ENCODE data around the gene GID4. TPM values are rescaled to one million over a fixed set of nuclear protein-coding genes. Genes with fewer than 3 reads are reported as not detected.
A peak's percentile ranks its signal among the peaks of the same experiment; 100 is the strongest.

GID4 gene
- total RNA-seq, 1 experiment from 2014 or later = 39.6 TPM

DNA sequence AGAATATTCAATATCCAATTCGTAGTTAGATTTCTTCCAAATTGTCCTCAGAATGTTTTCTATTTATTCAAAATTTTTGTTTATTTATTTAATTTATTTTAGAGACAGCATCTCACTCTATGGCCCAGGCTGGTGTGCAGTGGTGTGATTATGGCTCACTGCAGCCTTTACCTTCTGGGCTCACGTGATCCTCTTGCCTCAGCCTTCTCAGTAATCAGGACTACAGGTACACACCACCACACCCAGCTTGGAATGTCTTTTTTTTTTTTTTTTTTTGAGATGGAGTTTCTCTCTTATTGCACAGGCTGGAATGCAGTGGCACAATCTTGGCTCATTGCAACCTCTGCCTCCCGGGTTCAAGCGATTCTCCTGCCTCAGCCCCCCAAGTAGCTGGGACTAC is 45.0 kb downstream of the GID4 start:
- DNase-seq = no peak
- no peak overlapping the region for H3K4me3 ChIP-seq
- H3K27ac ChIP-seq = no peak overlapping the region
- H3K36me3 ChIP-seq = no peaks in the 10 kb centered on the region
- no peaks in the 10 kb centered on the region for H3K9me3 ChIP-seq (replicated peaks)
- peaks cover 14% of the 10 kb centered on the region for H3K27me3 ChIP-seq
- peaks cover 4% of the 10 kb centered on the region for H3K4me1 ChIP-seq

DNA sequence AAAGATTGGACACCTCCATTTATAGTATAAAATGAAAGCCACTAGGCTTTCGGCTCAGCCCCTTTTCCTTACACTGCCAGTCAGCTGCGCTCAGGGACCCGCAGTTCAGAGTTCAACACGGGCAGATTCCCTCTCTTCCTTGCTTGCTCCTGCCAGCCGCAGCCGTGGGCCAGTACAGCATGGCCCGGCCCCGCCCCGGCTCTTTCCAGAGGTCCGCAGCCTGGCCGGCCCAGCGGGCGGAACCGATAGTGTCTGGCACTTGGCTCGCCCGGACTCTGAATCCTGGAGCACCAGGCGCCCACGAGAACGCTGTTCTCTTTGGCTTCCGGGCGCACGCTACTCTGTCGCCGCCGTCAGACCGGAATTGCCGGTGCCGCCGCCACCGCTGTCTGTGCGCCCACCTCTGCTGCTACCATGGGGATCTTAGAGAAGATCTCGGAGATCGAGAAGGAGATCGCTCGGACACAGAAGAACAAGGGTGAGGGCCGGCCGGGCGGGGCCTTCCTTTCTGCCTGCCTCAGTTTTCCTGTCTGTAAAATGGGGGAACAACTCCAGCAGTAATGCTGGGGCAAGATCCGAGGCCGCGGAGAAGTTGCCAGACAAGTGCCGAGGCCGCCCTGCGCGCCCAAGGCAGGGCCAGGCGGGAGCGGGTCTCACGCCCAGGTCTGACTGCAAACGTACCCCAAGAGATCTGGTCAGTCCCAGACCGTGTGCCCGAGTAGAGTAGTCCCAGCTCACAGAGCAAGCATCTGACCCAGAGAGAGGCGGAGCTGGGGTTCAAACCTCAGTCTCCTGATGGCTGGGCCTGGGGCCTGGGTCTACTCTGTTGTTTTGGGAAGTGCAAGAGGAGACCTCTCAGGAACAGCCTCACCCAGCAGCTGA is 48.6 kb downstream of the GID4 start, which contains the start of gene DRG2:
Gene DRG2 (plus strand): TSS at position 339 of the 882 bp plus-strand sequence. CDS start 76 bp downstream, at position 415.
- peak within 1 kb of the TSS; percentile 42 for H3K27ac ChIP-seq
- peak within 1 kb of the TSS; percentile 76 for H3K4me3 ChIP-seq
- no peaks in the 10 kb centered on the region for H3K9me3 ChIP-seq (replicated peaks)
- H3K27me3 ChIP-seq = no peaks in the 10 kb centered on the region
- DNase-seq = peak; percentile 99 to 100
- H3K4me1 ChIP-seq = peaks cover 4% of the 10 kb centered on the region
- H3K36me3 ChIP-seq = no peaks in the 10 kb centered on the region; the same call in 1 of the 2 replicates

DNA sequence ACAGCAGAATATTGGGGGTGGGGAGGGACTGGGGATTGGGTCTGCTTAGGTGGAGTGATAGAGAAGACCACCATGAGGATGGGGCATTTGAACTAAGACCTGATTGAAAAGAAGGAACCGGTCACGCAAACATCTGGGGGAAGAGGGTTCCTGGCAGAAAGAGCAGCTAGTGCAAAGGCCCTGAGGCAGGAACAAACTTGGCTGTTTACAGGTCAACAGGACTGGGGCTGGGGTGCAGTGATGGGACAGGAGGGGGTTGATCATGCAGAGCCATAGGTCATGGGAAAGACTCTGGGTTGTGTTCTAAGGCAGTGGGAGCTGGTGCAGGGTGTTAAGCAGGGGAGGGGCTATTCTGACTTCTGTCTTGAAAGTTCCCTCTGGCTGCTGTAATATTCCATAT is 50.4 kb downstream of the GID4 start:
- DNase-seq = no peak
- Histone ChIP-seq H3K9me3 (replicated peaks) (no peaks in the 10 kb centered on the region), H3K4me3 (no peak overlapping the region), H3K4me1 (peaks cover 4% of the 10 kb centered on the region), H3K27ac (no peak overlapping the region), H3K27me3 (no peaks in the 10 kb centered on the region), H3K36me3 (peaks cover 10% of the 10 kb centered on the region)

DNA sequence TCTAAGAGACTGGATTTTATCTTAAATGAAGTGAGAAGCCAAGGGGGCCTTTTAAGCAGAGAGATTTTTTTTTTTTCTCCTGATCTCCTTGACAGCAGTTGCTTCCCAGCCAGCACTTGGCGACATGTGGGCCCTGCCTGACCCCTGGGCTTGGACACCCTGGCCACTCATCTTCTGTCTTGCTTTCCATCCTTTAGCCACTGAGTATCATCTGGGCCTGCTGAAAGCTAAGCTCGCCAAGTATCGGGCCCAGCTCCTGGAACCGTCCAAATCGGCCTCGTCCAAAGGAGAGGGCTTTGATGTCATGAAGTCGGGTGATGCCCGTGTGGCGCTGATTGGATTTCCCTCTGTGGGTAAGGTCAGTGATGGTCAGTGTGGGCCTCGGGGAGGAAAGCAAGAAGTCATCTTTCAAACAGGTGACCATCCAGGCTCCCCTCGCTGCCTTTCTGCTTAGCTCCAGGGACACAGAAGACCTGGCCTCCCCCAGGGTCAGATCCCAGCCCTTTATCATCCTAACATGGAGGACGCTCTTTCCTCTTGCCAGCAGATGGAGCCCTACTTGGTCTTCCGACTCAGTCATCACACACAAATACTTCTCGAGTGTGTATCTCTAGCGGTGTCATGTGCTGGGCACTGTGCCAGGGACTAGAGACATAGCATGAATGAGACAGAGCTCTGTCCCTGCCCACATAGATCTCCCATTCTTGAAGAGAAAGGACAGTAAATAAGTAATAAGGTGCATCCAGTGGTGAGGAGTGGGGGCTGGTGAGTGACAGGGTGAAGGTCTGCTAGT is 54.6 kb downstream of the GID4 start:
- Histone ChIP-seq H3K36me3 (peaks cover 32% of the 10 kb centered on the region), H3K27me3 (no peaks in the 10 kb centered on the region), H3K27ac (no peak overlapping the region), H3K4me3 (no peak overlapping the region), H3K9me3 (replicated peaks) (no peaks in the 10 kb centered on the region), H3K4me1 (no peaks in the 10 kb centered on the region; the same call in 1 of the 2 replicates)
- peak; percentile 90 to 93 for DNase-seq

DNA sequence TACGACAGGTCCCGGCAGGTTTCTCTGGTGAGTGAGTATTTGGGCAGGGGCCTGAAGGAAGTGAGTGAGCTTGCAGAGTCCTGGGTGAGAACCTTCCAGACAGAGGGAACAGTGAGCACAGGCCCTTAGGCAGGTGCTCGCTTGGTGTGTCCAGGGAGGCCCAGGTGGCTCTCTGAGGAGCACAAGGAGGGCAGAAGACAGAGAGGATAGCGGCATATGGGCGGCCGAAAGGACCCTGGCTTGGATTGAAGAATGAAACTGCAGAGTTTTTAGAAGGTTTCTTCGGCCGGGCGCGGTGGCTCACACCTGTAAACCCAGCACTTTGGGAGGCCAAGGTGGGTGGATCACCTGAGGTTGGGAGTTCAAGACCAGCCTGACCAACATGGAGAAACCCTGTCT is 55.2 kb downstream of the GID4 start:
- Histone ChIP-seq H3K27ac (no peak overlapping the region), H3K36me3 (peaks cover 38% of the 10 kb centered on the region)

DNA sequence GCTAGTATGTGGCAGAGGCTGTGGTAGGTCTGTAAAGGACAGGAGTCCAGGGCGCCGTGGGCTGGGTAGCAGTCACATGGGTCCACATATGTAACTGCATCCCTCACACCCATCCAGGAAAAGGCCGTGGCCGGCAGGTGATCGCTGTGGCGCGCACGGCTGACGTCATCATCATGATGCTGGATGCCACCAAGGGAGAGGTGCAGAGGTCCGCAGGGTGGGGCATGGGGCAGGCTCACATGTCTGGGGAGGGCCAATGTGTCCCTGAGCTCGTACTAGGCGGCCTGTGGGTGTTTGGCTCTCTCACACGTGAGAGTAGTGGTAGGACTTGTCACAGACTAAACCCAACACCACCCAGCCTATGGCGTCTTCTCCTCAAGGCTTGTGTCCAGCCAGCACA is 60.3 kb downstream of the GID4 start:
- peaks cover 41% of the 10 kb centered on the region for H3K36me3 ChIP-seq
- no peak for DNase-seq
- H3K4me1 ChIP-seq = no peaks in the 10 kb centered on the region
- no peaks in the 10 kb centered on the region for H3K27me3 ChIP-seq
- H3K27ac ChIP-seq = no peak overlapping the region
- no peak overlapping the region for H3K4me3 ChIP-seq
- no peaks in the 10 kb centered on the region for H3K9me3 ChIP-seq (replicated peaks)

More for the DNA sequence above, 55.2 kb downstream of the GID4 start:
- Histone ChIP-seq H3K9me3 (replicated peaks) (no peaks in the 10 kb centered on the region), H3K4me3 (no peak overlapping the region), H3K4me1 (no peaks in the 10 kb centered on the region), H3K27me3 (no peaks in the 10 kb centered on the region)
- no peak for DNase-seq

DNA sequence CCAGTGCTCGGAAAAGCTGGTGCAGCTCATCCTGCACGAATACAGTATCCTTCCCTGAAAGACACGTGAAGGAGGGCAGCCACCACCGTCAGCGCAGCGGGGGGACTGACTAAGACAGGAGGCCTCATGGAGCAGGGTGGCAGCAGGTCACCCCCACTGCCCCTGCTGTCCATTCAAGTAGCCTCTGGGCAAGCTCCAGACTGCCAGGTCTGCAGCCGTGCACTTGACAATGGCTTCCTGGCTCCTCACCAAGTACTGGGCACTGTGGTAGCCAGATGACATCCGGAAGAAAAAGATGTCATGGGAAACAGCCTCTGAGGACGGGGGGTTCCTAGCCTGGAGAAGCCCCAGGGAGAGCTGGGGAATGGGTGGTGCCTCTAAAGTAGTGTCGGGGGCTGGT is 61.4 kb downstream of the GID4 start:
- H3K27ac ChIP-seq = no peak overlapping the region
- H3K27me3 ChIP-seq = no peaks in the 10 kb centered on the region
- DNase-seq = no peak
- no peaks in the 10 kb centered on the region for H3K9me3 ChIP-seq (replicated peaks)
- H3K4me3 ChIP-seq = no peak overlapping the region
- peaks cover 33% of the 10 kb centered on the region for H3K36me3 ChIP-seq
- no peaks in the 10 kb centered on the region for H3K4me1 ChIP-seq

DNA sequence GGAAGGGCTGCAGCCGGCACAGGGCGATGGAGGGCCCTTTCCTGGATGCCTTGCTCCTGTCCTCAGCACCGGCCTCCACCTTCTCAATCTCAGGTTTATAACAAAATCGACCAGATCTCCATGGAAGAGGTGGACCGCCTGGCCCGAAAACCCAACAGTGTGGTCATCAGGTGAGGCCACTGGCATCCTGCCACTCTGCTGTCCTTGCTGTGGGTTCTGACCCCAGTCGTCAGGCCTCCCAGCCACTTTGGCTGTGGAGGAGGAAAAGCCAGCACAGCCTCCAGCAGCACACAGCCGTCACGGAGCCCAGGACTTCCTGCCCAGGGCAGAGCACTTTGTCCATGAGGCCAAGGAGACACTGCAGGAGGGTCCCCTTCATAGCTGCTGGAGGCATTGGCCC is 62.6 kb downstream of the GID4 start:
- peak in 1 of 2 experiments; percentile 15 for DNase-seq
- Histone ChIP-seq H3K27me3 (no peaks in the 10 kb centered on the region), H3K9me3 (replicated peaks) (no peaks in the 10 kb centered on the region), H3K4me3 (no peak overlapping the region), H3K36me3 (peaks cover 29% of the 10 kb centered on the region), H3K4me1 (no peaks in the 10 kb centered on the region), H3K27ac (no peak overlapping the region)

DNA sequence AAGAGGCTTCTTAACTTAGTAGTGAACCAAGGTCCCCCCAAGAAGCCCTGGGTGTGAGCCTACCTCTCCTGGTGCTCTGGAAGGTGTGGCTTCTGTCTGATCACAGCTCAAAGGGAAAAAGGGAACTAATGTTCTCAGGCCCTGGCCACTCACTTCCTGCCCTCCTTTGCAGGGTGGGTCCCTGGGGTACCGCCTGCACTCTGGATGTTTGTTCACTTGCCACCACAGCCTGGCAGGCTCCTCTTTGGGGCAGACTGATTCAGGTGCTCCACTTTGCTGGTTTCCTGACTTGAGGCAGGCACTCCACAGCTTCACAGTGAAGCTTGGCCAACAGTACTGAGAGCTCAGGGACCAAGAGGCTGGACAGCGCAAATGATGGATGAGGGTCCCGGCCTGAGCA is 63.4 kb downstream of the GID4 start:
- no peak for DNase-seq
- Histone ChIP-seq H3K27ac (no peak overlapping the region), H3K9me3 (replicated peaks) (no peaks in the 10 kb centered on the region), H3K4me3 (no peak overlapping the region), H3K36me3 (peaks cover 25% of the 10 kb centered on the region), H3K4me1 (no peaks in the 10 kb centered on the region), H3K27me3 (no peaks in the 10 kb centered on the region)

DNA sequence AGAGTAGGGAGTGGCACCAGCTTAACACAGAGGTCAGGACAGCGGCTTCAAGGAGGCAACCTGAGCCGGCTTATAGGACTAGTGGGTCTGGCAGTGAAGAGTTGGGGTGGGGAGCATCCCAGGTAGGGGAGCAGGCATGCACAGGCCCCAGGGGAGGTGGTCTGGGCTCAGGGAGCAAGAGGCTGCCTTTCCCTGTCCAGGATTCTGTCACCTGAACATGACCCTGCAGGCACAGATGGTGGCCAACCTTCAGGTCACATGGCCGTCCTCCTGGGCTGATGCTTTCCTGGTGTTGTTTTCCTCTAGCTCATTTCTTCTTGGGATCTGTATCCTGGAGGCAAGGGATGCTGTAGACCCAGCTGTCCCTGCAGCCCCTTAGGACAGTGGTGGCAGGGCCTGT is 65.8 kb downstream of the GID4 start:
- no peaks in the 10 kb centered on the region for H3K9me3 ChIP-seq (replicated peaks)
- DNase-seq = no peak
- H3K27me3 ChIP-seq = no peaks in the 10 kb centered on the region
- H3K4me3 ChIP-seq = no peak overlapping the region
- H3K36me3 ChIP-seq = peaks cover 8% of the 10 kb centered on the region
- H3K27ac ChIP-seq = no peak overlapping the region
- no peaks in the 10 kb centered on the region for H3K4me1 ChIP-seq

DNA sequence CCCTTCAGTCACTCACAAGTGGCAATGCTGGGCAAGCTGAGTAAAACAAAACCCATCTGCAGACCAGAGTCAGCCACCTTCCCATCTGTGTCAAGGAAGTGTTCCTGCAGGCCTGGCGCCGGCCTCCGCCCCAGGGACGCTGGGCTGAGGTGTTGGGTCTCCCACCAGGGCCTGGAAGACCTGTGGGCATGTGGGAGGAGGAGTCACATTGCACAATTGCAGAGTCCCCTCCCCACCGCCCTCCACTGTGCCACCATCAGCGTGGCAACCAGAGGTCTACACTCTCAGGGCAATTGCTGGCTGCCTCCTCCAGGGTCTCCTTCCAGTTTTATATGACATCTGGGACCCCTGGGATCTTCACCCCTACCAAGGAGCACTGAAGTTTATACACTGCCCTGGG is 66.4 kb downstream of the GID4 start:
- Histone ChIP-seq H3K9me3 (replicated peaks) (no peaks in the 10 kb centered on the region), H3K27me3 (no peaks in the 10 kb centered on the region), H3K4me1 (no peaks in the 10 kb centered on the region), H3K27ac (no peak overlapping the region), H3K36me3 (peaks cover 8% of the 10 kb centered on the region), H3K4me3 (no peak overlapping the region)
- no peak for DNase-seq

DNA sequence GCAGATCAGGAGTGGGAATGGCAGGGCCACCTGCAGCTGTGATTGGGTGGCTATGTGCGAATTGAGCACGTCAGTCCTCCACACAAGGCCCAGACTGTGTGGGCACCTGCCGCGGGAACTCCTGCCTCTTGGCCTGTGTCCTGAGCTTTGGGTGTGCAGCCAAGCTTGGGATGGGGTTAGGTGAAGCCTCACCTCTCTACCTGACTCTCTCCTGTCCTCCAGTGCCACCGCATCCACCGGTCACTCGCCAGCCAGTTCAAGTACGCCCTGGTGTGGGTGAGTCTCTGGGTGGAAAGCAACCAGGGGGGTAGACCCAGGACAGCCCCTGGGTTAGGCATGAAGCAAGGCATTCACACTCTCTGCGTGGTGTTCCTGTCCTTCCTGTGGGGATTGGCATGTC is 67.0 kb downstream of the GID4 start:
- Histone ChIP-seq H3K27ac (no peak overlapping the region), H3K9me3 (replicated peaks) (no peaks in the 10 kb centered on the region), H3K4me1 (no peaks in the 10 kb centered on the region), H3K27me3 (no peaks in the 10 kb centered on the region), H3K36me3 (peaks cover 6% of the 10 kb centered on the region), H3K4me3 (no peak overlapping the region)
- DNase-seq = no peak

DNA sequence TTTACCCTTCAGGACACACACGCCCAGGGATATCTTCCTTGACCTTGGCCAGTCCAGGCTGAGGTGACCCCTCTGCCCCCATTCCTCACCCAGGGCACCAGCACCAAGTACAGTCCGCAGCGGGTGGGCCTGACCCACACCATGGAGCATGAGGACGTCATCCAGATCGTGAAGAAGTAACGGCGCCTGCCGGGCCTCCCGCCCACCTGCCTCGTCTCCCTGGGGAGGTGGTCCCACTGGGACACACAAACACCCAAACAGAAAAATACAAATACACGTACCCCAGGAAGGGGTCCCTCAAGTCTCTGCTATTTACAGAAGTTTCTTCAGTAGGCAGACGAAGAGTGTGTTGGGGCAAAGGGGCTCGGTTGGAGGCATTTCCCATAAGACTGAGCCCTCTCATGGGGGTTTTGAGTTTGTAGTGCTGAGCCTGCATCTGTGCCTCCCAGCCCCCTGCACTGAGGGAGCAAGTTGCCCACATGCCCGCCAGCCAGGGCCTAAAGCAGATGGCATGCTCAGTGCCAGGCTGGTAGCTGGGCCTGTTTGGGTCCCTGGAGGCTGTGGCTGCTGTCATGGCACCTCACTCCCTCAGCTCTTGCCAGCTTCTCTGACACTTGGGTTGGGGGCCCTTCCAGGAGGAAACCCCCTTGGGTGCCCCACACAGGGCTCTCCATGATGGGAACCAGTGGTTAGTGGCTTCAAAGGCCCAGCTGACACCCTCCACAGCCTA is 68.0 kb downstream of the GID4 start:
- no peak for DNase-seq
- Histone ChIP-seq H3K27ac (no peak overlapping the region), H3K4me3 (no peak overlapping the region)

DNA sequence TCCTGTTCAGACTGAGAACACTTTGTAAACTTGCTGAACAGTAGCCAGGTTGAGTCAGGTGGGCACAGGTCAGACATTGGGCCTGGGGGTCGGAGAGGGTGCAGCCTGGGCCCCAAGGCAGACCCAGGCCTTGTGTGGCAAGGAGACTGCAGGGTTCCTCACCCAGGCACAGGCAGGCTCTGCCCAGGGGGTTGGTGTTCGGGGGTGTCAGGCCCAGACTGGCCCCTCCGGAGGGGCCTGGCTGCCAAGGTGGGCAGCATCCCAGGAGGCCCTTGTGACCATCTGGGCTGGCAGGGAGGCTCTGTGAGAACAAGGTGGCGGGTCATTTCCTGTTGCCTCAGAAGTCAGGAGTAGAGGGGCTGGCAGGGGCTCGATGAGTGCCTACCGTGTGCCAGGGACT is 68.8 kb downstream of the GID4 start:
- Histone ChIP-seq H3K9me3 (replicated peaks) (no peaks in the 10 kb centered on the region), H3K27ac (no peak overlapping the region), H3K36me3 (no peaks in the 10 kb centered on the region), H3K4me3 (no peak overlapping the region), H3K27me3 (no peaks in the 10 kb centered on the region), H3K4me1 (no peaks in the 10 kb centered on the region)
- no peak for DNase-seq

More for the DNA sequence above, 68.0 kb downstream of the GID4 start:
- H3K4me1 ChIP-seq = no peaks in the 10 kb centered on the region
- no peaks in the 10 kb centered on the region for H3K27me3 ChIP-seq
- no peaks in the 10 kb centered on the region for H3K36me3 ChIP-seq
- no peaks in the 10 kb centered on the region for H3K9me3 ChIP-seq (replicated peaks)
